OCI-LY1 (cell line): ENCODE results near the gene MYO3B.

Experiments
- EZH2 ChIP-seq: fragments of 200-600 bp; sonication (generic), shearing (Covaris generic); IDR thresholded peaks from 2 replicates; pipeline ENCODE4 v1.8.0; 2017; ENCODE audit warnings: borderline replicate concordance, mixed run types, mild to moderate bottlenecking, antibody characterized with exemption, low read length, moderate library complexity, mixed read lengths
- TF ChIP-seq, protein P1 (sequence below): fragments of 200-600 bp; sonication (generic), shearing (Covaris generic); IDR thresholded peaks from 2 replicates; pipeline ENCODE4 v1.5.1; 2017; ENCODE audit warnings: mild to moderate bottlenecking, antibody characterized with exemption, low read length, moderate library complexity, mixed read lengths

GRCh38 chr2:170350929-170351826, 173.2 kb downstream of the MYO3B start:
- TF ChIP-seq, protein P1, sequence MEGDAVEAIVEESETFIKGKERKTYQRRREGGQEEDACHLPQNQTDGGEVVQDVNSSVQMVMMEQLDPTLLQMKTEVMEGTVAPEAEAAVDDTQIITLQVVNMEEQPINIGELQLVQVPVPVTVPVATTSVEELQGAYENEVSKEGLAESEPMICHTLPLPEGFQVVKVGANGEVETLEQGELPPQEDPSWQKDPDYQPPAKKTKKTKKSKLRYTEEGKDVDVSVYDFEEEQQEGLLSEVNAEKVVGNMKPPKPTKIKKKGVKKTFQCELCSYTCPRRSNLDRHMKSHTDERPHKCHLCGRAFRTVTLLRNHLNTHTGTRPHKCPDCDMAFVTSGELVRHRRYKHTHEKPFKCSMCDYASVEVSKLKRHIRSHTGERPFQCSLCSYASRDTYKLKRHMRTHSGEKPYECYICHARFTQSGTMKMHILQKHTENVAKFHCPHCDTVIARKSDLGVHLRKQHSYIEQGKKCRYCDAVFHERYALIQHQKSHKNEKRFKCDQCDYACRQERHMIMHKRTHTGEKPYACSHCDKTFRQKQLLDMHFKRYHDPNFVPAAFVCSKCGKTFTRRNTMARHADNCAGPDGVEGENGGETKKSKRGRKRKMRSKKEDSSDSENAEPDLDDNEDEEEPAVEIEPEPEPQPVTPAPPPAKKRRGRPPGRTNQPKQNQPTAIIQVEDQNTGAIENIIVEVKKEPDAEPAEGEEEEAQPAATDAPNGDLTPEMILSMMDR = no peak
- TF ChIP-seq EZH2 = no peak
